ENCODE measurements around the gene USP46. TPM values are rescaled to one million over a fixed set of nuclear protein-coding genes. Genes with fewer than 3 reads are reported as not detected.

USP46 gene
- total and polyA plus RNA-seq, 2 of the 8 experiments (the other 6 are each of a cell fraction or from before 2014, with no cell fraction given) = 10.6 to 62.4 TPM

DNA sequence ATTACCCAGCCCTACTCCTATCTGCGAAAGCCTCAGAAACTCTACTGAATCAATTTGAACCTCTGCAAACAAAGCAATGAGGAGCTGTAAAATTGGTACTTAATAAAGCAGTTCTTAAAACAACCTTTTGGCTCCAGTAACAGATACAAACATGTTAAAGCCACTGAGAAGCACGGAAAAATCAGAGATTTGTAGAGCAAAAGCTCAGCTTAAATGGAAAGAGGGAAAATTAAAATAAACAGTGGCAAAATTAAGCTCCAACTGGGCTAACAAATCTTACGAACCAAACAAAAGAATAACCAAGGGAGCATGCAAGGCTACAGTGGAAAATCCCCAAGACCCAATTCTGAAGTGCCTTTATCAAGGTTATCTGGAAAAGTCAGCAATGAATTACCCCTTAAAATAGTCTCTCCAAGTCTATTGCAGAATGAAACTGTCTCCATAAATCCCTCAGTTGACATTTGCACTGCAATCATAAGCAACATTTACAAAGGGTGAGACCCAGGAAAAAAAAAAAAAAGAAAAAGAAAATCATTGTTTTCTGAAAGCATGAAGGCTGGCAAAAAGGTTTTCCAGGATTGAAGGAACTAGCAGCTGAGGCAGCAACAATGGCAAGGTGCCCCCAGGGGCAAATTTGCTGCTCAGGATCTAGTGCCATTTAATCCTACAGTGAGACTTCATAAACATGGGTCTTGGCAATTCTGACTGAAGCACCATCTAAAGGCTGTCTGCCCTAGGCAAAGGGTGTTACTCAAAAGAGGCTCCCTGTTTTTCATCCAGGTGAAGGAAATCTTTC, 40.1 kb downstream of the USP46 start:
- WGBS, 2 experiments (ENCODE audit: extremely low coverage in 1 of 2, insufficient coverage in 1 of 2, insufficient read length in 1 of 2, insufficient replicate concordance in 2 of 2, low coverage in 1 of 2, low lambda C conversion rate in 2 of 2, missing lambda C conversion rate in 1 of 2) = 87% methylated on average over 3 of the region's 3 CpGs; no CpG with 5 or more reads in 1 of the 2 experiments
- no peak for FAIRE-seq

More for the DNA sequence above, 40.1 kb downstream of the USP46 start:
- Histone ChIP-seq H3K27ac (ENCODE audit: low read depth, low read length) (no peak overlapping the region), H2BK12ac (ENCODE audit: low read depth, low read length) (no peak overlapping the region), H3K18ac (ENCODE audit: extremely low read depth, low read length) (no peak overlapping the region), H2BK5ac (ENCODE audit: low read depth, low read length) (no peak overlapping the region), H3K23me2 (ENCODE audit: low read depth, low read length) (no peaks in the 10 kb centered on the region), H3K4me2 (ENCODE audit: insufficient read depth in 1 of 2, low read depth in 2 of 2, low read length in 2 of 2) (peak overlapping the region in 1 of 2 experiments; percentile 23; a peak in 1 of 4 replicates), H3K36me3 (ENCODE audit: control insufficient read depth in 2 of 4, insufficient read depth in 4 of 4, low read length in 3 of 4) (peaks cover 0 to 12% (median 3%) of the 10 kb centered on the region in 4 experiments; a peak in 2 of 8 replicates), H3K4ac (replicated peaks; ENCODE audit: insufficient read length, low read depth, low read length) (no peak overlapping the region), H3K79me2 (ENCODE audit: control insufficient read depth in 1 of 2, insufficient read depth in 2 of 2, low read length in 2 of 2) (peaks cover 0 to 72% of the 10 kb centered on the region in 2 experiments; a peak in 2 of 4 replicates), H3K23ac (ENCODE audit: insufficient read length) (no peak overlapping the region), H2BK20ac (ENCODE audit: low read length) (no peak overlapping the region), H3K4me1 (replicated peaks in 1 of 4; ENCODE audit: control insufficient read depth in 3 of 4, insufficient read depth in 4 of 4, low read length in 3 of 4) (peaks cover 0 to 2% (median 1%) of the 10 kb centered on the region in 4 experiments; a peak in 2 of 7 replicates), H3K56ac (replicated peaks; ENCODE audit: insufficient read length, low read depth, low read length) (no peak overlapping the region), H3K9ac (replicated peaks in 1 of 4; ENCODE audit: extremely low read depth in 1 of 4, low read depth in 3 of 4, low read length in 3 of 4) (no peak overlapping the region), H3K27me3 (replicated peaks in 1 of 4; ENCODE audit: control insufficient read depth in 3 of 4, extremely low read depth in 1 of 4, insufficient read depth in 3 of 4, low read length in 3 of 4) (no peaks in the 10 kb centered on the region), H4K20me1 (replicated peaks in 1 of 2; ENCODE audit: control insufficient read depth in 1 of 2, insufficient read depth in 2 of 2, low read length in 2 of 2) (no peaks in the 10 kb centered on the region), H3K4me3 (ENCODE audit: extremely low read depth in 1 of 4, insufficient read depth in 2 of 4, low read depth in 3 of 4, low read length in 4 of 4) (no peak overlapping the region), H4K5ac (ENCODE audit: insufficient read length, low read depth, low read length) (no peak overlapping the region), H4K8ac (ENCODE audit: extremely low read depth, insufficient read depth, low read length) (no peak overlapping the region), H2AFZ (ENCODE audit: low read length) (no peak overlapping the region), H2AK5ac (ENCODE audit: low read depth, low read length) (no peak overlapping the region), H3K14ac (ENCODE audit: insufficient read length) (no peak overlapping the region), H3K79me1 (ENCODE audit: low read depth, low read length) (no peaks in the 10 kb centered on the region), H2BK120ac (replicated peaks; ENCODE audit: low read depth, low read length) (no peak overlapping the region), H3K9me3 (ENCODE audit: insufficient read depth in 2 of 2, low read depth in 1 of 2, low read length in 1 of 2) (no peaks in the 10 kb centered on the region), H2BK15ac (ENCODE audit: low read length) (no peak overlapping the region), H4K91ac (replicated peaks; ENCODE audit: insufficient read length, low read length) (no peak overlapping the region)
- no peak for TF ChIP-seq RNF2 (IDR thresholded peaks at IDR 0.05; ENCODE audit: borderline replicate concordance, low read depth, low read length, missing control alignments, poor library complexity, severe bottlenecking)
- no peak for TF ChIP-seq ASH2L (IDR thresholded peaks at IDR 0.05; ENCODE audit: low read length)
- TF ChIP-seq BRCA1 (IDR thresholded peaks at IDR 0.05; ENCODE audit: low read depth, low read length) = no peak
- no peak for TF ChIP-seq HDAC2 (IDR thresholded peaks at IDR 0.05; ENCODE audit: borderline replicate concordance in 1 of 2, low read depth in 2 of 2, low read length in 2 of 2)
- no peak for TF ChIP-seq SUZ12 (IDR thresholded peaks at IDR 0.05; ENCODE audit: low read length)
- TF ChIP-seq SAP30 (IDR thresholded peaks at IDR 0.05; ENCODE audit: insufficient read depth, insufficient replicate concordance, low read length) = no peak
- no peak for TF ChIP-seq FOSL1 (IDR thresholded peaks at IDR 0.05; ENCODE audit: insufficient read depth, low read depth, low read length)
- TF ChIP-seq SIRT6 (IDR thresholded peaks at IDR 0.05; ENCODE audit: low read length) = no peak
- TF ChIP-seq TAF1 (IDR thresholded peaks at IDR 0.05; ENCODE audit: low read depth, low read length) = no peak
- TF ChIP-seq YY1 (IDR thresholded peaks at IDR 0.05; ENCODE audit: low read depth, low read length) = no peak
- no peak for TF ChIP-seq SP4 (IDR thresholded peaks at IDR 0.05; ENCODE audit: low read length)
- CTCF ChIA-PET (ENCODE audit: partially characterized antibody) = interaction anchor here (0.6 to 1.0 kb wide), 2 partner anchors 43 to 1447 kb away, joined by 4 read pairs; no protein-coding TSS in a partner anchor
- POLR2A ChIA-PET (ENCODE audit: partially characterized antibody) = interaction anchor here (0.6 to 1.8 kb wide), 3 partner anchors 10 to 93 kb away, joined by 3 read pairs; no protein-coding TSS in a partner anchor
- no peak for DNase-seq (ENCODE audit: low read depth in 1 of 2, low spot score in 2 of 2)
